CMK (cell line): ENCODE measurements around the gene PROSER1.
"Not testable (repeated sequence)": the region's sequence is repeated elsewhere in the genome, so short reads cannot be mapped to it uniquely, and the experiment has no call there.

Source experiments
- DNase-seq: peaks from one replicate; pipeline ENCODE4 v3.0.0-alpha.2; 2010; ENCODE audit warnings: low read depth

The PROSER1 gene

GRCh38 chr13:39025433-39025839 lies 12.5 kb downstream of the PROSER1 start:
- DNase-seq, result no peak

GRCh38 chr13:39023761-39024160 lies 14.1 kb downstream of the PROSER1 start:
- DNase-seq, result no peak

GRCh38 chr13:39023316-39023715 lies 14.6 kb downstream of the PROSER1 start:
- DNase-seq, result no peak

GRCh38 chr13:39020853-39021462 lies 16.9 kb downstream of the PROSER1 start:
- DNase-seq, result no peak

- DNase-seq, result peak; percentile 17
These were observed 21.1 kb downstream of the PROSER1 start for GRCh38 chr13:39016787-39017186.

- DNase-seq, result no peak
These were observed 21.8 kb downstream of the PROSER1 start for GRCh38 chr13:39016087-39016486.

GRCh38 chr13:39013462-39013861 lies 24.4 kb downstream of the PROSER1 start:
- no peak for DNase-seq

- DNase-seq, result no peak
These were observed 25.3 kb downstream of the PROSER1 start for GRCh38 chr13:39012608-39013007.

GRCh38 chr13:39006371-39007111 lies 31.3 kb downstream of the PROSER1 start:
- not testable (repeated sequence) for DNase-seq

GRCh38 chr13:38998739-38999138 lies 39.1 kb downstream of the PROSER1 start:
- peak; percentile 64 for DNase-seq

GRCh38 chr13:38993381-38993780 lies 44.5 kb downstream of the PROSER1 start:
- no peak for DNase-seq

GRCh38 chr13:38990693-38991092 lies 47.2 kb downstream of the PROSER1 start, which contains the start of gene STOML3:
Gene STOML3, minus strand, starts transcription at chr13:38990831. Its CDS starts 110 bp downstream, at chr13:38990721.
- DNase-seq, result no peak

GRCh38 chr13:38981096-38981495 lies 56.8 kb downstream of the PROSER1 start:
- no peak for DNase-seq

- DNase-seq, result no peak
These were observed 57.2 kb downstream of the PROSER1 start for GRCh38 chr13:38980750-38981078.

GRCh38 chr13:38979891-38980749 lies 57.8 kb downstream of the PROSER1 start:
- no peak for DNase-seq

- DNase-seq, result no peak
These were observed 67.4 kb downstream of the PROSER1 start for GRCh38 chr13:38970380-38971051.

- DNase-seq, result no peak
These were observed 68.7 kb downstream of the PROSER1 start for GRCh38 chr13:38969187-38969586.

- no peak for DNase-seq
These were observed 70.4 kb downstream of the PROSER1 start for GRCh38 chr13:38967446-38967845.

GRCh38 chr13:38965281-38965680 lies 72.6 kb downstream of the PROSER1 start:
- DNase-seq, result no peak

GRCh38 chr13:38960175-38960574 lies 77.7 kb downstream of the PROSER1 start:
- DNase-seq, result no peak
